Stimulated activated CD8-positive, alpha-beta memory T cell treated with anti-CD3 and anti-CD28 coated beads, Interleukin-15, amount 100 ng/mL, for 48 hours (primary cell): Measurements from ENCODE around the gene BICDL1.

Experiments
- DNase-seq, 2 donors: peaks; one replicate each; pipeline ENCODE4 v3.0.0-alpha.2; 2020; ENCODE audit warnings: low read depth in 2 of 2

Gene BICDL1

DNA sequence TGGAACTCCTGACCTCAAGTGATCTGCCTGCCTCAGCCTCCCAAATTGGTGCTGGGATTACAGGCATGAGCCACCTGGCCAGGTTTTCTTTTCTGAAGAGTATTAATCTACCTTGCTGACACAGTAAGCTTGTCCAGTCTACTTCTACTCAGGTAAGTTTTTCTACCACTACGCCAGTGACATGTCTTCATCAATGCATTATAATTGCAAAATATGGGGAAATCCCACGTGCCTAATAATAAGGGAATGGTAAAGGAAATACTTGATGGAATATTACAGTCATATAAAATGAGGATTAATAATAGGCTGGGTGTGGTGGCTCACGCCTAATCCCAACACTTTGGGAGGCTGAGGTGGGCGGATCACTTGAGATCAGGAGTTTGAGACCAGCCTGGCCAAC, 65.3 kb downstream of the BICDL1 start:
- no peak for DNase-seq

DNA sequence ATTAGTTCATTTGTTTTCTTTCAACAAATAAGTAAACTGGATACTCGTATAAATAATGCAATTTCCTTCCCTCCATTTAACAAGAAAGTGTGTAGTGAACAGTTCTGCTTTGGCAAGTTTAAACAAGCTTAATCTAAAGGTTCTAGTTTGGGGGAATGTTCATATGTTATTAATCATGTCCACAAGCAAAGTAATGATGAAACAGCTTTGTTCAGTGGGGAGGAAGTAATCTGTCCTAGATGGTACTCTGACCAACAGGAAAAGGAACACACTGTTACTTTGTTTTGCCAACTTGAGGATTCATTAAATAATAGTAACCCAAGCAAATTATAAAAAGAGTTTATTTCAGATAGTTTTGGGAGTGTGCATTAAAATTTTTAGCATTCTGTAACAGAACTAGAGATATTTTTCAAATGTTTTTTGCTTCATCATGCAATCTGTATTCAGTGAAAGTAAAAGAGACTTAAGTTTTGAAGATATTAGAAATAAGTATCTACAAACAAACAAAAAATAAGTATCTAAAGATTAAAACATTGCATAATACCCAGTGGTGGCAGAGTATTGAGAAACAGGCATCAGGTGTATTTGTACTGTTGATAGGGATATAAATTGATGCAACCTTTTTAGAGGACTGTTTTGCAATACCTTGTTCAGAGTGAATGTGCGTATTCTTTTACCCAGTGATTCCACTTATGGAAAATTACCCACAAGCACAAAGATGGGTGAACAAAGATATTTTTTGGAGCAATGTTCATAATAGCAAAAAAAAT, 66.4 kb downstream of the BICDL1 start:
- DNase-seq, result no peak

DNA sequence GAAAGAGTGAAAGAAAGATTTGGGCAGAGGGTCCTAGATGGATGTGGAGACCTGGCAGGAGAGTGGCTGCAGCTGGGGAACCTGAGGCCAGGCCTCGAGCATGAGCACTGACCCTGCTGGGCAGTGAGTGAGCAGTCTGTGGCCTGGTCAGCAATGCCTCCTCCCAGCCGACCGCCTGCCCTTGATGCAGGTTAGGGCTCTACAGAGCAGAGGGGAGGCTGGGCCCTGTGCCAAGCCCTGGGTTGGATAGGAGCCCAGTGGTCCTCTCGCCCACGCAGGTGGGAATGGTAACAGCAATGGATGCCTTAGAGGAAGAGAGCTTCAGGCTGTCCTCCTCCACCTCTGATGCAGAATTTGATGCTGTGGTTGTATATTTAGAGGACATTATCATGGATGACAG, 67.7 kb downstream of the BICDL1 start:
- no peak for DNase-seq

DNA sequence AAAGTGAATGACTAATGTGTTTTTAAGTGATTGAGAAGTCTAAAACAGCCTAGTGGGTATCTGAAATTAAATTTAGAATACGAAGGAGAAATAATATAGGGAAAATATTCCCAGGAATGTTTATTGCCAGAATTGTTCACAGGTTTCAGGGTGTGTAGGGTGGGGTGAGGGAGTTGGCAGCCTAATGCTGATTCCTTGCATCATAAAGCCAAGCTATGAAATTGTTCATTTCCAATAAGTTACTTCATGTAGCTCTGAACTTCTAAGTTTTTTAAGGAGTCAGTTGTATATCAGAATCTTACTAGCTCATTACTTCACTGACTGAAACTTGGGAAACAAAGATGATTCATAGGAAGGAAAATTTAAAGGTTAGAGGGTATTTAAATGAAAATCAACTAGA, 71.2 kb downstream of the BICDL1 start:
- no peak for DNase-seq

DNA sequence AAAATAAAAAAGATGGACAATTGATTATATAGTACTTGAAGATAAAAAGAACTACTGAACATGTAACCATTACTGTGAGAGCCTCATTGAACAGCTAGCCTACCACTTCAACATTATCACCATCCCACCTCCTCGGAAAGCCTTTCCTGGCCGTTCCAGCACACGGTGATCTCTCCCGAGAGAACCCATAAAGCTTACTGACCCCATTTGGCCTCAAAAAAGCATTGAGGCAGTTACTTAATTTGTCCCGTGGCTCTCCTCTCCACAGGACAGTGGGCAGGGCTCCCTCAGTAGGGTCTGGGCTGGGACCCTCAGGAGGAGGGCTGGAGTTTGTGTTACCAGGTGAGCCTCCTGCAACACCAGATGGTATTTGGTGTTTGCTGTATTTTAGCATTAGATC, 71.7 kb downstream of the BICDL1 start:
- no peak for DNase-seq

DNA sequence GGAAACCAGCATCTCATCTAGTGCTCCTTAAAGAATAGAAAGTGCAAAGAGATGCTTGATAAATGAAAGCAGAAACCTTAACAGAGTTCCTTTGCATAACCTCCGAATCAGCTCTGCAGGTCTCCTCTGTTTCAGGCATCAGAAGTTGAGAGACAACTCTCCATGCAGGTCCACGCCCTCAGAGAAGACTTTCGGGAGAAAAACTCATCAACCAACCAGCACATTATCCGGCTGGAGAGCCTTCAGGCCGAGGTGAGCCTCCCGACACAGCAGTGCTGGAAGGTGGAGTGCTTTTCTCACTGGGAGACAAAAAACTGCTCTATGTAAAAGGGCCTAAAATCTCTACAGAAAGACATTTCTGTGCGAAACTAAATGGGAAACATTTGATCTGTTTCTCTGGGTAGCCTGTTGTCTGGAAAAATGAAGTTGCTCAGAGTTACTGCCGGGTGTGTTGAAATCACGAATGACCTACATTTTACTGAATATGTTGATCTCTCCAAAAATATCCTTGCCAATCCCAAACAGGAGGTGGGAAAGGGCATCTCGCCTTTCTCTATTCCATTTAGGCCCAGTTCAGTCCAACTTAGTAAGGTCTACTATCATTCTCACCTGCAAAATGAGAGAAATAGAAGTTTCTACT, 72.7 kb downstream of the BICDL1 start:
- no peak for DNase-seq

DNA sequence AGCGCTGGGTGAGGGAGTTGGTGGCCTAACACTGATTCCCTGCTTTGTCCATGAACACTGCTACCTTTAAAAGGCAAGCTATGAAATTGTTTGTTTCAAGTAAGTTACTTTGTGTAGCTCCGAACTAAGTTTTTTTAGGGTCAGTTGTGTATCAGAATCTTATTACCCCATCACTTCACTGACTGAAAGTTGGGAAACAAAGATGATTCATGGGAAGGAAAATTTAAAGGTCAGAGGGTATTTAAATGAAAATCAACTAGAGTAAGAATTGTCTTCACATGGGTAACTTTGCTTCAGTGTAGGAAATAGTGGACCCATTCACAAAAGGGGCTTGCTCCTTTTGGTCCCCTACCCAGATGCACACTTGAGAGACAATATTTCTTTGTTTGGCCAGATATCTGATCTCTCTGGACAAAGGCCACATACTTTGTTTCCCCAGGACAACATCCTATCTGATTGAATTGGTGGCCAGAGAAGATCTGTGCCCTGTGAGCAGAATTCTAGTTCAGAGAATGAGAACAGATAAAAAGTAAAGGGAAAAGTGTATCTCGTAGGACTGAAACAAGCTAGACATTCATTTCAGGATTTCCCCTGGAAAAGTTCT, 74.0 kb downstream of the BICDL1 start:
- no peak for DNase-seq

DNA sequence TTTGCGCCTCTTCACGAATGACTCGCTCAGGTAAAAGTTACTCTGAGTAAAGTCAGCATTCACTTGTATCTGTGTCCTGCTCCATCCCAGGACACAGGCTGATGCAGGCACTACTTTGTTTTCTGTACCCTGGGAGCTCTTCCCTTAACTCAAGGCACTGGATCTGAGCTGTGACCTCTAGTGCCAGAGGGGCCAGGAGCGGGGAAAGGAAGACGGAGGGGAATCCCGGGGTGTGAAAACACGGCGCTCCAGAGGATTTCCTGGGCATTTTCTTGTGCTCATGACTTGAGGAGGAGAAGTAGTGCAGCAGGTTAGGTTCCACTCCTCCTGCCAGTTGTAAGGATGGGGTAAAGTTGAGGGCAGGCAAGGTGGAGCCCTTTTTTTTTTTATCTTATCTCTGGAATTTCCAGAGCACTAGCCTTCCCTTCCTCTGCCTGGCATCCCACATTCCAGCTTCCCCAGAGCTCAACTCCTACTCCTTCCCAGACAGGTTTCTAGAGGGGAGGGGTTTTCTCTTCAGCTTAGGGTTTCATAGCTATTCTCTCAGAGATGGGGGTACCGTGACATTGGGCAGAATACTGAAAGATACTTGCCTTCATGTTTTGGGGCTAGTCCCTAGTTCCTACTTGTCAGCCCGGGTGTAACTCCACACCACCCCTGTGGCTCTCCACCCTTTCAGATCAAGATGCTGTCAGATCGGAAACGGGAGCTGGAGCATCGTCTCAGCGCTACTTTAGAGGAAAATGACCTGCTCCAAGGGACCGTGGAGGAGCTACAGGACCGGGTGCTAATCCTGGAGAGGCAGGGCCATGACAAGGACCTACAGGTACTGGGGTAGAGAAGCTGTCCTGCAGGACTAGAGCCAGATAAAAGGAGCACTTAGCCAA, 75.3 kb downstream of the BICDL1 start:
- no peak for DNase-seq

DNA sequence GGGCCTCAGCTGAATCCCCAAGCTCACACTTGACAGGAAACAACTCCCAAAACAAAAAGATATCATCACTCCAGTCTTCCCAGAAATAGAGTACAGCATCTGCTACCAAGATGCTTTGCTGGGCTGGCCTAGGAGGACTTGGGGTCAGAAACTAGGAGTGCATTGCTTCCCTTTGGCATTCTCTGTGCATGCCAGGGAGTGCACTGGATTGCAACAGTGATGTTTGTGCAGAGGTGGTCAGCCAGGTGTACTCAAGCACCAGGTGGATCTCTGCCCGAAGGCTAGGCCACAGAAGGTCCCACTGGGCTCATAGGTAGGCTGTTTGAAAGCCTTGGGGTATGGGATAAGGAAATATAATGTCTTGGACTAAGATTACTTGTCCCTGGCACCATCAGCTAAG, 76.4 kb downstream of the BICDL1 start:
- no peak for DNase-seq

DNA sequence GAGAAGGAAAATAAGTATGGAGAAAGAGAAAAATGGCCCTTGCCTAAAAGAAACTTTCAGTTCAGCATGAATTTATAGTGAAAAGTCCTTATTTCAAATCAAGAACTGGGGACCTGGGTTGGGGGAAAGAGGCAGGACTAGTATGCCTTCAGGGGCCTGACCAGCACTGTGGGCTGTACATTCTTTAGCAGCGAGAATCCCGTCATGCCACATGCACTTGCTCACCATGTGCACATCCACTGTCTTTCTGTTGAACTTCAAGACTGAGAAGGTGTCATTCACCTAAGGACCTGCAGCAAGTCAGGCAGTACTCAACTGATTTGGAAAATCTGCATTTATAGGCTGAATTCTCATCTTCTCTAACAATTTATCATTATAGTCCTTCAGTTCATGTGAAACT, 77.3 kb downstream of the BICDL1 start:
- DNase-seq, result no peak

DNA sequence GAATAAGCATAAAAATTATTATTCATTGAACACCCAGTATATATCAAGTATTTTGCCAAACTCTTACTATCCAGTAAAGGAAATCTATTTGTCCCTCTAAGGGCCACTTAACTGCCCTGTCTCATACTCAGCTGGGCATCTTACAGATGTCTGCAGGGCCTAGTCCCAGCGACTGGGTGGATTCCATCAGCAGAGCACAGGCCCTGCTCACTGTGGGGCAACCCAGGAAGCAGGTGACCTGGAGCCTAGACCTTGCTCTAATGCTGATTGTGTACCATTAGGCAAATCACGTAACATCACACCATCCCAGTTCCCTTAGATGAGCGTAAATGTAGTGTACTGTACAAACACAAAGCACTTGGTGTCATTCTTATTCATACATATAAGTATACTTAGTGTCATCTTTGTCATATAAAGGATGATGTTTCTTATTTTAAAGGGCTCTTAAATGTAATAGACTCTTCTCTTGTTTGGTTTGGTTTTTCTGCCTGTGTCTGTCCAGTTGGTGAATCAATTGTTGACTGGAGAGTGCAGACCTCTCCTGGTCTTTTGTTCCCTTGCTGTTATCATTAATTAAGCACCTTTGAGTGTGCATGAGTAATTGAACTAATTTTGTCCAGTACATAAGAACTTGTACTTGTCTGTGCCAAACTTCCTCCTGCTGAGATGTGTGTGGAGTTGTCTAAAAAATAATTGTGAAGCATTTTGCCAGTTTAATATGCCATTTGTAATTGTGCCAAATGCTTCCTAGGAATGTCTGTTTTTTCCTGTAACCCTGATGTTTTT, 78.2 kb downstream of the BICDL1 start:
- DNase-seq, result no peak

DNA sequence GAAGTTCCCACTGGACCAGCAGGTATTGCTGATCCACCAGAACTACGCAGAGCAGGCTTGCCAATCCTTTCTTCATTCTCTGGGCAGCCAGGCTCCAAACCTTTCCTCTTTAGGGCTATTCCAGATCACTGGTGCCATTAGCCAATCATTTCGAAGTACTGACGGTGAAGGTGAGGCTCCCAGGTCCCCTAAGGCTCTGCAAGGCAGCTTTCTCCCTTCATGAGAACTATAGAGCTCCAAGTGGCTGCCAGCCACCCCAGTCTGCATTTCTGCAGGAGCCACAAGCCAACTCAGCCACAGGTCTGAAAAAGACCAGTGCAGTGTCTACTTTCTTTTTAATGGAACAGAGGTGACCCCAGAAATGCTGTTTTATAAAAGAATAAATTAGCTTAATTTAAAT, 78.9 kb downstream of the BICDL1 start:
- no peak for DNase-seq

DNA sequence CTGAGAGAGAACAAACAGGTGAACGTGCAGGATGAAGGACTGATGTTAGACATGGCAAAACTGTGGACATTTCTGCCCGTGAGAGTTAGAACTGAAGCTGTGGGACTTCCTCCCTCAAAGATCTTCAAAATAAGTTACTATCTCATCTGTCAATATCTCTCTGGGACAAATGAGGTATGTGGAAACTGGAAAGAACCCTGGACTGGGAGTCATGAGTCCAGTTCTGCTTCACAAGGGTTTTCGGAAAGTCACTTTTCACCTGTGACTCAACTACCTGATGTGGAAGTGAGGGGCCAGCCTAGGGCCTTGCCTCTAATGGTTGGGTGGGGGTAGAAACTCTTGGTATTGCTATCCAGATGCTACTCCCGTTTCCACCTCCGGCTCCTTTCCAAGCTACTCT, 80.2 kb downstream of the BICDL1 start:
- no peak for DNase-seq

DNA sequence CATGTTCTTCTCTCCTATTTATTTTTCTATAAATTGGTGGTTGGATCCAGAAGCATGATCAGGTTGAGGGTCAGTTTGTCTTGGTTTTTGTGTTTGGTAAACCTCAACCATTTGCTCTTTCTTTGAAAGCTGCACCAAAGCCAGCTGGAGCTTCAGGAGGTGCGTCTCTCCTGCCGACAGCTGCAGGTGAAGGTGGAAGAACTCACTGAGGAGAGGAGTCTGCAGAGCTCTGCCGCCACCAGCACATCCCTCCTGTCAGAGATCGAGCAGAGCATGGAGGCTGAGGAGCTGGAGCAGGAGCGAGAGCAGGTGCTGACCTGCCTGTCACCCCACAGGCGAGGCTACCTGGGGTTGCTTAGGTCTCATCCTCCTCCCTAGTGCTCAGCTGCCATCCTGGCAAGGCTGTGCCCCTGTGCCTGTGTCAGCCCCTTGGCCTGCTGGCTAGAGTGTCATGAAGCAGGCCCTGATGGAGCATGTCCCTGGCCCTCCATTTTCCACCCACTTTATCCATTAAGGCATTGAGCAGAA, 82.5 kb downstream of the BICDL1 start:
- DNase-seq, result no peak

DNA sequence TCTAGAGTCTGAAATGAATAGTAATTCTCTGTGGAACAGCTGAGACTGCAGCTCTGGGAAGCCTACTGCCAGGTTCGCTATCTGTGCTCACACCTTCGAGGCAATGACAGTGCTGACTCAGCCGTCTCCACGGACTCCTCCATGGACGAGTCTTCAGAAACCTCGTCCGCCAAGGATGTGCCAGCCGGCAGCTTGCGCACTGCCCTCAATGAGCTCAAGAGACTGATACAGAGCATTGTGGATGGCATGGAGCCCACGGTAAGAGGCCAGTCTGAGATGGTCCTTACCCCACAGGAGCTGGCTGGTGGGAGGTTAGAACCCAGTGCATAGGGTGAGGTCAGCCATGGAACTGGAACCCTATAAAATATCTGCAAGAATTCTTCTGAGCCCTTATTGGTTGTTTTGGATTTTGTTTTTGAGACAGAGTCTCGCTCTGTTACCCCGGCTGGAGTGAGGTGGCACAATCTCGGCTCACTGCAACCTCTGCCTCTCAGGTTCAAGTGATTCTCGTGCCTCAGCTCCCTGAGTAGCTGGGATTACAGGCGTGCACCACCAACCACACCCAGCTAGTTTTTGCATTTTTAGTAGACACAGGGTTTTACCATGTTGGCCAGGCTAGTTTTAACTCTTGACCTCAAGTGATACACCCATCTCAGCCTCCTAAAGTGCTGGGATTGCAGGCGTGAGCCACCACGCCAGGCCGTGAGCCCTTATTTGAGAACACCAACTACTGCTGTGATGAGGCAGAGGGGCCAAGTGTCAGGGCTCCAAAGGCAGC, 83.6 kb downstream of the BICDL1 start:
- no peak for DNase-seq

DNA sequence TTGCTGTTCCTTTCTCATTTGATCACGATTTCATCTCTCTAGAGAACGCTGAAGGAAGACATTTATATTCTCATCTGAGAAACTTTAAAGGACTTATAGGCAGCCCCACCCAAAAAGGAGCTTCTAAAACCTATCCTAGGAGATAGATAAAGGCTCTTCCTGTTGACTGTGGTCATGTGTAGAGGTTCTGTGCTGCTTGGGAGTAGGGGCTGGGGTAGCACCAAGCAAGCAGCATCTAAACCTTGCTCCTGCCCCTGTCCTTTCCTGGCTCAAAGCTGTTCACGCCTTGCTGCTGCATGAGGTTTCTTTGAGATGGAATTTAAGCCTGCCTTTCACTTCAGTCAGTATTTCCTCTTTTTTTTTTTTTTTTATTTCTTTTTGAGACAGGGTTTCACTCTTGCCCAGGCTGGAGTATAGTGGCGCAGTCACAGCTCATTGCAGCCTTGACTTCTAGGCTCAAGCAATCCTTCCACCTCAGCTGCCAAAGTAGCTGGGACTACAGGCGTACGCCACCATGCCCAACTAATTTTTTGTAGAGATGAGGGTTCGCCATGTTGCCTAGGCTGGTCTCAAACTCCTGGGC, 86.1 kb downstream of the BICDL1 start:
- no peak for DNase-seq

DNA sequence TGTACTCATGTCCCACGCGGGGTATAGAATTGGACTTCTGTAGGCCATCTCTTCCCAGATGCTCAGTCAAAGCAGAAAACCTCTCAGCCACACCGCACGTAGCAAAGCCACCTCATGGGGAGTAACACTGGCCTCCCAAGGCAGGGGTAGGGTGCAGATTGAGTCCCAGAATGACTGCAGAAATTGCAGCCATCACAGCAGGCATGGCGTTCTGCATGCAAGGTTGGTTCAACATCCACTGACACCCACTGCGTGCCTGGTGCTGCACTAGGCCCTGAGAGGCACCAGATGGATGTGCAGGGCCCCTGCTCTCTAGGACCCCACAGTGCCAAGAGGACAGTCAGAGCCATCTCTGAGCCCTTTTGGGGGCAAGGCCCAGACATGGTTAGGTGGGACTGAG, 87.6 kb downstream of the BICDL1 start:
- DNase-seq, result no peak

DNA sequence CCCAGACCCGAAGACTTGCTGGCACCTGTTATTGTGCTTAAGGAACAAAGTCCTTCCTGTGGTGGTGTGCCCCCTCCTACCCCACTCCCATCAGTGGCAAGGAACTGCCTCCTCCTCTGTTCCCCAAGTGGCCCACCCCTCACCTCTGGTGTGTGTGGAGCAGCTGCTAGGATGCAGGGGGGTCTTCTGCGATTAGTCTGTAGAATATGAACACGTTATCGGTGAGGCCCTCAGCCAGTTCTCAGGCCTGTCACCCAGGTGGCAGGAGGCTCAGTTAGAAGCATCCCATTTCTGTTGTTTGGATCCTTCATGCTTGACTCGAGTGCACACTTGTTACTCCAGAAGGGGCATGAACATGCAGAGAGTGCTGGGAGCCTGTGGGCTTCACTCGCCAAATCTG, 88.2 kb downstream of the BICDL1 start:
- no peak for DNase-seq

DNA sequence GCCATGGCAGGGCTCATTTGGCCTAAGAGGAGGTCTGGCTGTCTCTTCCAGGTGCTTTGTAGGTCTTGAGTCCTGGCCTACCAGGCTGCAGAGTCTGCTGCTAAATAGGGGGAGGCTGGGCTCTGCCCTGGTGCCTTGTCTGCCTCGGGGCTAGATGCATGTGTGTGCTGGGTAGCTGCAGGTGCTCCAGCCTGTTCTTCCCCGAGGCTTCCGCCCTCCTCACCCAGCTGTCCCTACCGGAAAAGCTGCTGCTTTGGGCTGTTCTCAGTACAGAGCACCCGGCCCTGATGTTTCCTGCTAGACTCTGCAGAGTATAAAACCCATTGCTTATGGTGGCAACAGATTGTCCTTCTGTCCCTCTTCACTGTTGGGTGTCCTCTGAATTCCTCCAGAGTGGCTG, 89.8 kb downstream of the BICDL1 start:
- DNase-seq, result no peak
